Thymus (tissue), 11 donors: ENCODE data around the gene TGFBR3. TPM values are rescaled to one million over a fixed set of nuclear protein-coding genes. Genes with fewer than 3 reads are reported as not detected.

Experiments
- DNase-seq, 9 donors: peaks; one replicate each; pipeline ENCODE4 v3.0.0-alpha.2; 2013; ENCODE audit warnings: low spot score in 9 of 9, low read depth in 6 of 9, missing footprints in 1 of 9
- H3K27ac ChIP-seq, 2 donors: one replicate each; pipeline ENCODE4 v1.5.1; 2013; ENCODE audit warnings: control low read depth in 1 of 2, low read depth in 1 of 2, low read length in 1 of 2, mild to moderate bottlenecking in 1 of 2, moderate library complexity in 1 of 2
- H3K27me3 ChIP-seq, 2 donors: one replicate each; pipeline ENCODE4 v1.5.1; 2013; ENCODE audit warnings: low read length in 1 of 2; ENCODE audit not compliant: control insufficient read depth in 2 of 2, insufficient read depth in 1 of 2
- H3K36me3 ChIP-seq, 2 donors: one replicate each; pipeline ENCODE4 v1.5.1; 2013; ENCODE audit warnings: low read length in 1 of 2, mild to moderate bottlenecking in 1 of 2, moderate library complexity in 1 of 2; ENCODE audit not compliant: control insufficient read depth in 2 of 2, insufficient read depth in 2 of 2
- H3K4me1 ChIP-seq, 2 donors: one replicate each; pipeline ENCODE4 v1.5.1; 2013; ENCODE audit warnings: low read length in 2 of 2; ENCODE audit not compliant: control insufficient read depth in 2 of 2, insufficient read depth in 2 of 2
- H3K4me3 ChIP-seq, 2 donors: one replicate each; pipeline ENCODE4 v1.5.1; 2013; ENCODE audit warnings: low read length in 2 of 2, control low read depth in 1 of 2, mild to moderate bottlenecking in 1 of 2
- H3K9me3 ChIP-seq, 2 donors: one replicate each; pipeline ENCODE4 v1.5.1; 2013; ENCODE audit warnings: low read length in 1 of 2, mild to moderate bottlenecking in 1 of 2; ENCODE audit not compliant: control insufficient read depth in 2 of 2, insufficient read depth in 1 of 2
- WGBS: extraction: QIAGEN DNeasy Blood & Tissue Kit; methylation state at CpG from one replicate; pipeline ENCODE4 v1.1.7; 2013; 5-methylcytosine and 5-hydroxymethylcytosine counted together
- polyA plus RNA-seq: library from polyadenylated mRNA; stranded (reverse); fragments of 200-250 nt; gene quantifications from one replicate; pipeline ENCODE4 v1.2.3, GENCODE V29; 2013
- total RNA-seq: library from RNA; stranded (reverse); fragments of 120-200 nt; gene quantifications from one replicate; pipeline ENCODE4 v1.2.4, GENCODE V29; 2013
- donor health status: healthy.

Gene TGFBR3
- total and polyA plus RNA-seq, 2 donors, result 5.4 to 10.1 TPM

DNA sequence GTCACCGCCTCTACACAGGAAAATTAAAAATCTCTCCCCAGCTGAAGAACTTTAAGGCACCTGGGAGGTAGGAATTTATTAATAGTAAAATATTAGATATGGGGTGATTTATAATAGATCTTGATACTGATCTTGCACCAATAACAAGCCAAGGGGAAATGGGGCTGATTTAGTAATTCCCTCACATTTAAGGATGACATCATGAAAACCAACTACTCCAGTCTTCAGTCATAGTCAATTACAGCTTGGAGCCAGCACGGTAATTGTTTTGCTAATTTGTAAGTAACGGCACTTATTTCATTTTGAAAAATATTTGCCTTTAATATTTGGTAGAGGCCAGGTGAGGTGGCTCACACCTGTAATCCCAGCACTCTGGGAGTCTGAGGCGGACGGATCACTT is 92.8 kb downstream of the TGFBR3 start:
- Histone ChIP-seq H3K4me1 (peaks cover 4 to 20% of the 10 kb centered on the region in 2 donors), H3K4me3 (no peak overlapping the region), H3K9me3 (no peaks in the 10 kb centered on the region), H3K27me3 (no peaks in the 10 kb centered on the region), H3K27ac (no peak overlapping the region), H3K36me3 (no peaks in the 10 kb centered on the region)
- 98% methylated on average over 5 of the region's 5 CpGs for WGBS
- no peak for DNase-seq

GRCh38 chr1:91792489-91793071 is 93.4 kb downstream of the TGFBR3 start:
- no peaks in the 10 kb centered on the region for H3K27me3 ChIP-seq
- H3K36me3 ChIP-seq, result no peaks in the 10 kb centered on the region
- no peak for DNase-seq
- H3K27ac ChIP-seq, result no peak overlapping the region
- WGBS, result 93% methylated on average over 8 of the region's 8 CpGs
- no peaks in the 10 kb centered on the region for H3K9me3 ChIP-seq
- H3K4me1 ChIP-seq, result peaks cover 4 to 20% of the 10 kb centered on the region in 2 donors
- H3K4me3 ChIP-seq, result no peak overlapping the region

DNA sequence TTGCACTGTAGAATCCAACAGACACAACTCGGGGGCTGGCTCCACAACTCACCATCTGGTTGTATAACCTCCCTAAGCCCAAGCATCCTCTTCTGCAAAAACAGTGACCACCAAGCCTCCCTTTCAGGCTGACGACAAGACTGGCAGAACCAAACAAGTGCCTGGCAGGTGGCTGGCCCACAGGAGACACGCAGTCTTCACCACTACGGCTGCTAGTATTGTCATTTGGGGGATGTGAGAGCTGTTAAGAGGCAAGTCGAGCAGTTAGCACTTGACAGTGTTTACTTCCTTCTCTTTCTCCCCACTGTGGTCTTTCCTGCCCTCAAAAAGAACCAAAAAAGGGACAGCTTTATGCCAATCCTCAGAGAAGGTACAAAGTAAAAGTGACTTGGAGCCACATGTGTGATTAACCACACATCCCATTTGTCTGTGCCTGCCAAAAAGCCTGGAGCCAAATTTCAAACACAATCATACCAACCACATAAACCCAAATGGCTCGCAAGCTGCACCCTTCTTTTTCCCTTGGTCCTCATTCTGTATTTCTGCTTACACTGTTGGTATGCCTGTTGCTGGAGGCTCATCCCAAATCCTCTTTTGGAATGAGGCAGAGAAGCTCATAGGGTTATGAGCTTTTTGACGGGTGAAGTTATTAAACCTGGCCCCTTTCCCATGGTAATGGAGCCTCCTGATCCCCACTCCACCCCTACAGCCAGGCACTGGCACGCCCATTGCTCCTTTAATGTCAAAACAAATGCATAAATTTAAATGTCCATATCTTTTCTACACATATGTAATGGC is 94.1 kb downstream of the TGFBR3 start:
- peak in 1 of 9 donors; percentile 32 for DNase-seq
- no peak overlapping the region for H3K4me3 ChIP-seq
- H3K4me1 ChIP-seq, result peaks cover 4 to 17% of the 10 kb centered on the region in 2 donors
- H3K9me3 ChIP-seq, result no peaks in the 10 kb centered on the region
- H3K27me3 ChIP-seq, result no peaks in the 10 kb centered on the region
- H3K27ac ChIP-seq, result peak overlapping the region in 1 of 2 donors; percentile 25
- WGBS, result 40% methylated on average over 8 of the region's 8 CpGs
- H3K36me3 ChIP-seq, result no peaks in the 10 kb centered on the region

- H3K4me3 ChIP-seq, result no peak overlapping the region
- no peaks in the 10 kb centered on the region for H3K36me3 ChIP-seq
- WGBS, result 92% methylated on average over 1 of the region's 1 CpG
- peaks cover 4 to 17% of the 10 kb centered on the region in 2 donors for H3K4me1 ChIP-seq
- H3K27me3 ChIP-seq, result no peaks in the 10 kb centered on the region
- DNase-seq, result no peak
- no peaks in the 10 kb centered on the region for H3K9me3 ChIP-seq
- H3K27ac ChIP-seq, result no peak overlapping the region
Measured at GRCh38 chr1:91791103-91791502, 94.8 kb downstream of the TGFBR3 start.

GRCh38 chr1:91790392-91790791 is 95.6 kb downstream of the TGFBR3 start:
- Histone ChIP-seq H3K27me3 (no peaks in the 10 kb centered on the region), H3K9me3 (no peaks in the 10 kb centered on the region), H3K27ac (peak overlapping the region in 1 of 2 donors; percentile 33), H3K4me3 (no peak overlapping the region), H3K36me3 (no peaks in the 10 kb centered on the region), H3K4me1 (peaks cover 4 to 17% of the 10 kb centered on the region in 2 donors)
- WGBS, result 7% methylated on average over 1 of the region's 1 CpG
- peak in 2 of 9 donors; percentile 12 to 31 for DNase-seq

DNA sequence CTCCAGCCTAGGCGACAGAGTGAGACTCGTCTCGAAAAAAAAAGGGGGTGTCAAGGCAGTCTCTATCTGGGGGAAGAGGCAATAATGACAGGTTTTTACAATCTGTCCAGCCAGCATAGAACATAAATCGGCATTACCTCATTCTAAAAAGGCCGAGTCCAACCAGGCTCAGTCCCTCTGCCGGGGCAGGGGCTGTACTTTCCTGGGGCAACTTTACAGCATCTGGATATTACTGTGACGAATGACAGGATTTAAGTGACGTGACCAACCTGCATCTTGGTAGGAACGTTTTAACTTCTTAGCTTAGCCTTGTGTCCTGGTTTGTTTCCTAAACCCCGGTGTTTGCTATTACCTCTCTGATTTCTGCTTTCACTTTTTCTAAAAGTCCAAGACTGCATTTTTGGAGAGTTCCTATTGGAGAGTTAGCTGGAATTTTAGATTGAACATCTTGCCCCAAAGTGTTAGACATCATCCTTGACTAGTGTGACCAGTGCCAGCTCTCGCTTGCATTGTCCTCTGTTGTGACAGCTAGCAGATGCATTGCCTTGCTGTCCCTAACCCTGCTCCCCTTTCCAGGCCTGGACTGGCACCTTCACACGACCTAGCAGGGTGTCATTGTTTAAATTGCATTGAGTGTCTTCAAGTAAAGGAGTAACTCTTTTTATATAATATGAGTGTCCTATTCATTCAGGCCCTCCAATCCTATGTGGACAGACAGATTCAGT is 96.5 kb downstream of the TGFBR3 start:
- DNase-seq, result no peak
- Histone ChIP-seq H3K4me1 (peaks cover 4 to 17% of the 10 kb centered on the region in 2 donors), H3K9me3 (no peaks in the 10 kb centered on the region), H3K27me3 (no peaks in the 10 kb centered on the region), H3K36me3 (no peaks in the 10 kb centered on the region), H3K4me3 (no peak overlapping the region), H3K27ac (no peak overlapping the region)
- WGBS, result 96% methylated on average over 12 of the region's 12 CpGs

DNA sequence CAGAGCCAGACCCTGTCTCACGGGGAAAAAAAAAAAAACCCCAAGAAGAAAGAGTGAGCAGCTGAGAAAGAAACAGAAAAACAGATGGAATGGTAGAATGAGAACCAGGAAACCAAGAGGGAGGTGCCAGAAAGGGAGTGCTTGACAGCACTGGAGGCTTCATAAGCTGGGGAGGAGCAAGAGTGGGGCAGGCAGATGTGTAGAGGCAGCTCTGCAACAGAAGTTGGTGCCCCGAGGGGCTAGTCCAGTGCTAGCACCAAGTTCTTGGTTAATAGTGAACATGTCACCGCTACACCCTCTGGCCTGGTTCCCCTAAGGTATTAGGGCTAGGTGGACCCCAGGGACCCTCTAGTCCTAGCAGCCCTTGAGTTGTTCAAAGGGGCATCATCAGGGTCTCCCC is 98.0 kb downstream of the TGFBR3 start:
- Histone ChIP-seq H3K27me3 (no peaks in the 10 kb centered on the region), H3K4me1 (peaks cover 4 to 17% of the 10 kb centered on the region in 2 donors), H3K9me3 (no peaks in the 10 kb centered on the region), H3K27ac (no peak overlapping the region), H3K4me3 (no peak overlapping the region), H3K36me3 (no peaks in the 10 kb centered on the region)
- DNase-seq, result no peak
- 91% methylated on average over 3 of the region's 3 CpGs for WGBS

DNA sequence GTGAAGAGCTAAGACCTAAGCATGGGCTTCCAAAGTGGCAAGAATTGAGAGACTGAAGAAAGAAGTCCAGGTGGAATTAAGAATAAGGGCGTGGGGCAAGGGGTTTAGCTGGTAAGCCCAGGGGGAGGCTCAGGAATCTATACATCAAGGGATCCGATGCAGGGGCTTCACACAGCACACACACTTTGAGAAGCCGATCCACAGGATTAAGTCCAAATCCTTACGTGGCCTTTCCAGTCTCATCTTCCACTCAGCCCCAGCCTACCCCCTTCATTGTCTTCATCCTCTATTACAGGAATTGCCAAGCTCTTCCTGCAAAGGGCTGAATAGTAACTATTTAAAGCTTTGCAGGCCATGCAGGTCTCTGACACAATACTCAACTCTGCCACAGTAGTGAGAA is 101.3 kb downstream of the TGFBR3 start:
- Histone ChIP-seq H3K9me3 (no peaks in the 10 kb centered on the region), H3K27ac (no peak overlapping the region), H3K27me3 (no peaks in the 10 kb centered on the region), H3K4me3 (no peak overlapping the region), H3K36me3 (no peaks in the 10 kb centered on the region), H3K4me1 (no peaks in the 10 kb centered on the region)
- WGBS, result 98% methylated on average over 4 of the region's 4 CpGs
- DNase-seq, result no peak

- no peak for DNase-seq
- no peak overlapping the region for H3K27ac ChIP-seq
- no peaks in the 10 kb centered on the region for H3K4me1 ChIP-seq
- no peaks in the 10 kb centered on the region for H3K27me3 ChIP-seq
- 96% methylated on average over 3 of the region's 3 CpGs for WGBS
- H3K36me3 ChIP-seq, result no peaks in the 10 kb centered on the region
- H3K9me3 ChIP-seq, result no peaks in the 10 kb centered on the region
- no peak overlapping the region for H3K4me3 ChIP-seq
Measured at GRCh38 chr1:91784191-91784590, 101.8 kb downstream of the TGFBR3 start.
